GM12892 (cell line): Measurements from ENCODE around the gene SLC7A6OS.
A peak's percentile ranks its signal among the peaks of the same experiment; 100 is the strongest.

Source experiments
- DNase-seq: peaks from one replicate; pipeline ENCODE4 v3.0.0; 2011; ENCODE audit not compliant: insufficient read length
- FAIRE-seq: peaks from 2 replicates; lab custom pipeline; 2011; peaks lifted over from hg19 to GRCh38; lab: Jason Lieb, UNC
- POLR2A ChIP-seq: IDR thresholded peaks from 2 replicates; pipeline ENCODE4 v1.6.1; 2011; ENCODE audit warnings: low read depth, low read length, control low read depth
- POLR2AphosphoS5 ChIP-seq: IDR thresholded peaks from 2 replicates; pipeline ENCODE4 v1.6.1; 2011; ENCODE audit warnings: low read depth, low read length, control low read depth
- TAF1 ChIP-seq: IDR thresholded peaks from 2 replicates; pipeline ENCODE4 v1.6.1; 2011; ENCODE audit warnings: low read depth, mild to moderate bottlenecking, control low read depth, low read length, borderline replicate concordance

SLC7A6OS gene

DNA sequence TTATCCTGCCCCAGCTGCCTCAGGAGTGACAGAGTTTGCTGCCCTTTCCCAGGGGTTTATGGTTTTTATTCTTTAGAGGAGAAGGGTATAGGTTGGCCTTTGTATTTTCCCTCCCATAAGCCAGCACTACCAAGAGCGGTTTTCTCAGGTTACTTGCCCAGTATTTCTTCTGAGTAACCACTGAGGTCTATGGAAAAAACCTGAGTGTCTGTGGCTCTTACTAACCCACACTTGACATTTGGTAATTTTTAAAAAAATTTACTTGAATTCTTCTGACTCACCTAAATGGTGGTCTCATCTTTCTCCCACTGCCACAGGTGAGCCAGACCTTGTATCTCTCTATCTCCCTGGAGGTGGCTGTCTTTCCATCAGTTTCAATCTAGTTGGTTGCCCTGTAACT is 40.4 kb downstream of the SLC7A6OS start:
- TF ChIP-seq TAF1 = no peak
- TF ChIP-seq POLR2A = no peak
- no peak for TF ChIP-seq POLR2AphosphoS5
- no peak for DNase-seq
- no peak for FAIRE-seq

DNA sequence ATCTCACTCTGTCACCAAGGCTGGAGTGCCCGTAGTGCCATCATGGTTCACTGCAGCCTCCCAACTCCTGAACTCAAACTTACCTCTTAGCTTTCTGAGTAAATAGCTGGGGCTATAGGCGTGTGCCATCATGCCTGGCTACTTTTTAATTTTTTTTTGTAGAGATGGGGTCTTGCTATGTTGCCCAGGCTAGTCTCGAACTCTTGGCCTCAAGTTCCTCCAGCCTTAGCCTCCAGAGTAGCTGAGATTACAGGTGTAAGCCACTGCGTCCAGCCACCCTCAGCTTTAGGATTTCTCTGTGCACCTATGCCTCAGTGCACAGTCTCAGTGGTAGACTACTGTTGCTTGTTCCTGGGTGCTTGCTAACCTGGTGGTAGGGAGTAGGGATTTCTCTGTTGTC is 41.0 kb downstream of the SLC7A6OS start:
- TF ChIP-seq TAF1 (no peak), POLR2AphosphoS5 (no peak), POLR2A (no peak)
- FAIRE-seq (no peak), DNase-seq (no peak)

DNA sequence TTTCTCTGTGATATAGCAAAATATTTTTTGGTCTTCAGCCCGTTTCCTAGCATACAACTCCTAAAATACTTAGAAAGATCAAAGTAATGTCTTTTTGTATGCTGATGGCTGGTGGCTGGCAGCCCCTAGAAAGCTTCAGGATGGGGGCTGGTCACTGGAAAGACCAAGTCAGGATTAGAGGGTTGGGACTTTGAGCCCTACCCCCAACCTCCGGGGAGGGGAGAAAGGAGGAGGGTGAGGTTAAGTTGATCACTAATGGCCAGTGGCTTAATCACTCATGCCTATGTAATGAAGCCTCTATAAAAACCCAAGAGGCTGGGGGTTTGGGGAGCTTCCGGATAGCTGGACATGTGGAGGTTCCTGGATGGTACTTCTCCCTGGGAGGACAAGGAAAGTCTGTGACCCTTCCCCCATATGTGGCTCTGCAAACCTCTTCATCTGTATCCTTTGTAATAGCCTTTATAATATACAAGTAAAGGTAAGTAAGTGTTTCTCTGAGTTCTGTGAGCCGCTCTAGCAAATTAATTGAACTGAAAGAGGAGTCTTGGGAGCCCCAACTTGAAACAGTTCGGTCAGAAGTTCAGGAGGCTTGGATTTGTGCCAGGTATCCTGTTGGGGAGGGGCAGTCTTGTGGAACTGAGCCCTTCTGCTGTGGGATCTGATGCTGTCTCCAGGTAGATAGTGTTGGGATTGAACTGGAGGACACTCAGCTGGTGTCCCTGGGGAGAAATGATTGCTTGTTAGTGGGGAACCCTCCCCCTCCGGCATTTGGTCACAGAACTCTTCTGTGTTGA is 42.9 kb downstream of the SLC7A6OS start:
- TF ChIP-seq TAF1 = no peak
- no peak for TF ChIP-seq POLR2AphosphoS5
- TF ChIP-seq POLR2A = no peak
- no peak for DNase-seq
- no peak for FAIRE-seq

DNA sequence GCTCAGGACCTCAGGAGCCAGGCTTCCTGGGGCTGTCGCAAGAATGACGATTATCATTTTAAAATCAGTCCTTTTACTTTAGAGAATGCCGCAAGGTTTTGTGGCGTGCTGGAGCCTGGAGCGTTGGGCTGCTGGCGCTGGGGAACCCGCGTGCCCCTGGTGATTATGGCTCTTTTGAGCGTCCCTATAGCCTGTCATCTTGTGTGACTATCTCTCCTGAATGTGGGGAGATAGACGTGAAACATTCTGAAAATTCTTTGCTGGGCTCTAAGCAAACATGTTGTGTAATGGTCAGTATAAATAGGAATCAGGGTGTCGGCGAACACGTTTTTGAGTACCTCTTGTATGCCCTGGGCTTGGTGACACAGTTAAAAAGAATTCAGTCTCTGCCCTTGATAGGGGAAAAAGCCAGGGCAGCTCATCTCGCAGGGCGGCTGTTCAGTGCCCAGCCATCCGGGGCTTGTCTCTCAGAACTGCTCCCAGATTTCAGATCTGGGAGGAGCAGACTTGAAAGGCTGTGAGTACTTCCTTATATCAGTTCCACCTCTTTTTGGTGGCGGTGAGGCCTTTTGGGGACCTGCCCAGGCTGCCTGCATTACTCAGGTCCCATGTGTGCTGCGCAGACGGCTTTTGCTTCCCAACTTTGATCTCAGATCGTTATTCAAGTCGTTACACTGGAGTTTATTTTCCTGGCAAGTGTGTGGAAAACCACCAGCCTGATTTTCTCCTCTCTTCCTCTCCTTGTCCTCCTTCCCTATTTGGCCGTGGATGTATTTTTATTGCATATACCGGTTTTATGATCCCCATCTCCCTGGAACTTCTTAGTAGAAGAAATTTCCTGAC is 45.4 kb downstream of the SLC7A6OS start:
- DNase-seq (no peak), FAIRE-seq (peak; percentile 62)
- 0 out of 2 replicates have a peak, but pooled peaks have one; percentile 19 for TF ChIP-seq POLR2A
- TF ChIP-seq TAF1 = no peak

DNA sequence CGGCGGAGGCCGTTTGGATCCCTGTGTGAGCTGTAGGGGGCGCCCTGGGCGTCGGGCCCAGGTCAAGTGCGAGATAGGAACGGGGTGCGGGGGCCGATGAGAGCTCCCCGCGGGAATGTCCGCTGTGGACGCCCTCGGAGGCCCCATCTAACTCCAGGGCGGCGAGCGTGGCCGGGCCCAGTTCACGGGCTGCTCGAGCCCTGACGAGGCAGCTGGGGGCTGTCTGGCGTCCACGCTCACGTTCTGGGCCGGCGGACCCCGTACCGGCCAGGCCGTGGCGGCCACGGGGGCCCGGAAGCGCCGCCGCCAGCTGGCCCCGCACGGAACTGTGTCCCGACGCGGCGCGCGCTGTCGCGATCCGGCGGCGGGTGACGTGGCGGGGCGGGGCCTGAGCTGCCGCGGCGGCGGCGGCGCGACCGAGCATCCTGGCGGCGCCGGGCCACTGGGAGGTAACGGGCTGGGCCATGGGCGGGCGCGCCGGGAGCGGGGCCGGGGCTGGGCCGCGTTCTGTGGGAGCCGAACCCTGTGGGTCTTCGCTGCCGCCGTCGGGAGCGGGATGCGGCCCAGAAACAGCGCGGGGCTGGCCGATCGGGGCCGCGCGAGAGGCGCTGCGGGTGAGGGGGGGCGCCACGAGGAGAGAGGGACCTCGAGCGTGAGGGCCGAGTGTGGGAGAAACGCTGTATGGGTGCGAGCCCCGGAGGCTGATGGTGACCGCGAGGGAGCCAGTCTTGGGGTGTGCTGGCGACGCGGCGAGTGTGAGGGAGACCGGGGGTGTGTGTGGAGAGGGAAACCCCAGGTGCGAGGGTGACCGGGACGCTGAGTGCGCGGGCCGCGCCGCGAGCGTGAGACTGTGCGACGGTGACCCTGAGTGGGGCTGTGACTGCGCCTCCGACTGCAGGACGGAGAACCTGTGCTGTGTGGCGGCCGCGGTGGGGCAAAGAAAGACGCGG is 46.3 kb downstream of the SLC7A6OS start, which contains the start of gene SLC7A6:
Gene SLC7A6, plus strand, starts transcription at position 399 of the 950 bp plus-strand sequence. CDS start 10,201 bp downstream, outside the sequence.
- DNase-seq = peak; percentile 88
- peak; percentile 80 for FAIRE-seq
- TF ChIP-seq POLR2A (peak; percentile 52), TAF1 (no peak; the same call in 1 of the 2 replicates), POLR2AphosphoS5 (peak; percentile 45; the same call in 1 of the 2 replicates)

DNA sequence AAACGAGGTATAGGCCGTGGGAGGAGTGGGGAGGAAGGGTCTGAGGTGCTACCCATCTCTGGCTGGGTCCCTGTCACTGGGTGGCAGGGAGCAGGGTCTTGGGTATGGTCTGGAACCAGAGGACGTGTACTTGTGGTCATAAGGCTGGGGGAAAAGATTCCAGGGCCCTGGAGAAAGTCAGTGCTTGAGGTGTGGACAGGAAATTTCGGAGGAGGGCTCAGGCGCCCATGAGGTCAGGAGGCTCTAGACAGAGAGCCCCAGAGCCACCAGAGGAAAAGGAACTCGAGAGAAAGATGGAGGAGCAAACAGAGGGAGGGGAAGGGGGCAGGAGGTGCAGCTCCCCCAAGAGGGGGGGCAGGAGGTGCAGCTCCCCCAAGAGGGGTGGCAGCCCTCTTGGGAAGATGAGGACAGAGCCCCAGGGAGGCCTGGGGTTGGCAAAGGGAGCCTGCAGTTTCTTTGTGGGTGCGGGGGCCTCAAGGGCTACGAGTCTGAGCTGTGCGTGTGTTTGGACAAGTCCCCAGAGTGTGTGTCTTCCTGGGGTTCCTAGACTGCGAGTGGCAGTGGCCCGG is 47.1 kb downstream of the SLC7A6OS start:
- no peak for DNase-seq
- no peak for FAIRE-seq
- TF ChIP-seq TAF1 (0 out of 2 replicates have a peak, but pooled peaks have one; percentile 13), POLR2AphosphoS5 (no peak)

DNA sequence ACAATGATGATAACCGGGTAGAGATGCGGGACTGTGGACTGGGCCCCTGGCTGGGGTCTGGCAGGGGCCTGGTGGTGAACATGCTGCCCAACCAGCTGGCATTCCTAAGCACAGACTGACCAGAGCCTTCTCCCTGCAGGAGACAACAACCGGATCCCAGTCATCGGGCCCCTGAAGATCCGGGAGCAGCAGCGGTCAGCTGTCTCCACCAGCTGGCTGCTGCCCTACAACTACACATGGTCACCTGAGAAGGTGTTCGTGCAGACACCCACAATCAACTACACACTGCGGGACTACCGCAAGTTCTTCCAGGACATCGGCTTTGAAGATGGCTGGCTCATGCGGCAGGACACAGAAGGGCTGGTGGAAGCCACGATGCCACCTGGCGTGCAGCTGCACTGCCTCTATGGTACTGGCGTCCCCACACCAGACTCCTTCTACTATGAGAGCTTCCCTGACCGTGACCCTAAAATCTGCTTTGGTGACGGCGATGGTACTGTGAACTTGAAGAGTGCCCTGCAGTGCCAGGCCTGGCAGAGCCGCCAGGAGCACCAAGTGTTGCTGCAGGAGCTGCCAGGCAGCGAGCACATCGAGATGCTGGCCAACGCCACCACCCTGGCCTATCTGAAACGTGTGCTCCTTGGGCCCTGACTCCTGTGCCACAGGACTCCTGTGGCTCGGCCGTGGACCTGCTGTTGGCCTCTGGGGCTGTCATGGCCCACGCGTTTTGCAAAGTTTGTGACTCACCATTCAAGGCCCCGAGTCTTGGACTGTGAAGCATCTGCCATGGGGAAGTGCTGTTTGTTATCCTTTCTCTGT is 51.5 kb downstream of the SLC7A6OS start:
- FAIRE-seq = no peak
- TF ChIP-seq TAF1 (no peak), POLR2AphosphoS5 (no peak), POLR2A (no peak)
- no peak for DNase-seq

DNA sequence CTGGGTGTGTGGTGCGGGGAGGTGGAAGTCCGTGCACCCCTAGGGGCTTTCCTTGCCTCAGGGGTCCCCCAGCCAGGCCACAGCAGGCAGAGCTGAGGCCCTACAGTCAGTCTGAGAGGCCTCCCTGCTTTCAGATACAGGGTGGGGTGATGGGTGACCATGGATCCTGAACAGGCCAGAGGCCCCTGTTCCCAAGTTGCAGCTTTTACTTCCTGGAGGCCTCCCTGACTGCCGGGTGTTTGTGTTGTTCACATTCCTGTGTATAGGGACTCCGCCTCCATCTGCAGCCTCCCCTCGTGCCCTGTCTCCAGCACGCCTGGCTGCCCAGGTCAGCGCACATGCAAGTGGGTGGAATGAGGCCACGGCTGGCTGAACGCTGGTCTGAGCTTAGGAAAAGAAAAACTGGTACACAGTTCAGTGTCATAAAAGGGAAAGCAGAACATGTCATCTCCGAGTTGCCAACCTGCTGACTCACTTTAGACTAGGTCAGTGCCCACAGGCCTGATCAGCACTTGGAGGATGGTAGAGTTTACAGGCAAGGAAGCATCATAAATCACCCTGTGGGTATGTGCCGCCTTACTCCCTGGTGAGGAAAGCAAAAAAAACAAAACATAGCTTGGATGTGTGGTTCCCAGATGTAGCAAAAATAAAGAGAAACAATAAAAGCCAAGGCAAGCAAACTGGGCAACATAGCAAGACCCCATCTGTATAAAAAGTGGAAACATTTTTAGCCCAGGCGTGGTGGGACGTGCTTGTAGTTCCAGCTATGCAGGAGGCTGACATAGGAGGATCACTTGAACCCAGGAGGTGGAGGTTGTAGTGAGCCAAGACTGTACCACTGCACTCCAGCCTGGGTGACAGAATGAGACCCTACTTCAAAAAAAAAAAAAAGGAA is 52.6 kb downstream of the SLC7A6OS start:
- TF ChIP-seq POLR2AphosphoS5 (no peak), TAF1 (no peak), POLR2A (no peak)
- DNase-seq (no peak), FAIRE-seq (peak; percentile 62)

DNA sequence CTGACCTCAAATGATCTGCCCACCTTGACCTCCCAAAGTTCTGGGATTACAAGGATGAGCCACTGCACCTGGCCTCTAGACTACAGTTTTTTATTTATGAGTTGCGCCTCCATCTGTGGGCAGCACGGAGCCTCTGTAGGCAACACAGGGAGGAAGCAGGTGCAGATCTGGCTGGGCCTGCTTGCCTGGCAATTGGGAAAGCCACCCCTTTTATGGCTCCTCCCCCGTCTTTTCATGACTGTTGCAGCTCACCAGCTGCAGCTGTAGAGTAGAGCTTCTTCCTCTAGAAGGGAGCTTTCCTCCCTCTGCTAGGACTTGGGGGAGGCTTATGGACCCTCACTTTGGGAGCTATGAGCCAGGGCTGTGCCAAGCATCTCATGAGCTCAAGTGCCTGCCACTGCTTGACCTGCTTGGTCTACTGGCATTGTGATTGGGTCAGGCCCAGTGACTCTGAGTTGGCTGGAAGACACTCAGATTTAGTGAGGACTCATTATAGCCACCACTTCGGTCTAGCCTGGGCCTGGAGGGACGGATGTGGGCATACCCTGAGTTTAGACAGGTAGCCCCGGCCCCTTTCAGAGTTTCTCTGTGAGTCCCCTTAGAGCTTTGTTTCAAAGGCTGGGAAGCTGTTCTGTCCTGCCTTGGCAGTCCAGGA is 53.4 kb downstream of the SLC7A6OS start:
- DNase-seq = peak; percentile 83
- peak; percentile 79 for FAIRE-seq
- TF ChIP-seq POLR2AphosphoS5 (no peak; the same call in 1 of the 2 replicates), TAF1 (no peak), POLR2A (no peak)
